ENCODE results near the gene COPRS.

The COPRS gene

GRCh38 chr17:31858642-31859486 lies at the start of gene COPRS:
COPRS (minus strand) TSS chr17:31859244; CDS start chr17:31859199, 45 bp downstream.
- Mint-ChIP-seq H3K9me3 (no peaks in the 10 kb centered on the region), H3K36me3 (peaks cover 9% of the 10 kb centered on the region), H3K4me1 (peaks cover 20% of the 10 kb centered on the region), H3K27ac (peak within 1 kb of the TSS; percentile 94), H3K4me3 (peak within 1 kb of the TSS; percentile 89), H3K27me3 (no peaks in the 10 kb centered on the region)

- H3K9me3 Mint-ChIP-seq, result no peaks in the 10 kb centered on the region
- peaks cover 18% of the 10 kb centered on the region for H3K4me1 Mint-ChIP-seq
- no peak overlapping the region for H3K27ac Mint-ChIP-seq
- no peaks in the 10 kb centered on the region for H3K36me3 Mint-ChIP-seq
- no peak overlapping the region for H3K4me3 Mint-ChIP-seq
- peaks cover 3% of the 10 kb centered on the region for H3K27me3 Mint-ChIP-seq
Measured at GRCh38 chr17:31908386-31908785, 49.3 kb upstream of the COPRS start.

- Mint-ChIP-seq H3K27ac (peak overlapping the region; percentile 87), H3K9me3 (no peaks in the 10 kb centered on the region), H3K27me3 (peaks cover 3% of the 10 kb centered on the region), H3K4me3 (peak overlapping the region; percentile 59), H3K36me3 (no peaks in the 10 kb centered on the region), H3K4me1 (peaks cover 23% of the 10 kb centered on the region)
Measured at GRCh38 chr17:31907342-31907962, 48.4 kb upstream of the COPRS start.

- no peaks in the 10 kb centered on the region for H3K9me3 Mint-ChIP-seq
- no peaks in the 10 kb centered on the region for H3K27me3 Mint-ChIP-seq
- no peak overlapping the region for H3K27ac Mint-ChIP-seq
- peaks cover 28% of the 10 kb centered on the region for H3K4me1 Mint-ChIP-seq
- peaks cover 2% of the 10 kb centered on the region for H3K36me3 Mint-ChIP-seq
- H3K4me3 Mint-ChIP-seq, result no peak overlapping the region
Measured at GRCh38 chr17:31903401-31903800, 44.4 kb upstream of the COPRS start.

DNA sequence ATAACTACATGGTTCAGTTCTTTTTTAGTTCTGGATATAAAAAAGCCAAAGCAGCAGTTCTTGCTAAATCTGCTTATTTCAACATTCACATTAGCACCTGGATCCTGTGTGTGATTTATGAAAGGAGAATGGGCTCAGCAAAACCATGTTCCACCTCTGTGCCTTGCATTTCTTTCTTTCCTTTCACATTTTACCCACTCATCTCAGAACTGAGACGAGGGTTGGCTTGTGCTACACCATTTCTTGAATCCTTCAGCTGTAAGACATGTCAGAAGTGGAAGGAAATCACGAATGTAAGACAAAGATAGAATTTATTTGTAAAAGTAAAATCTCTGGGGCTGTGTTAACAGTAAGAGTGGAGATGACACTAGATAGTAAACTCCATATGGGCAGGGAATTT lies 43.6 kb upstream of the COPRS start:
- H3K9me3 Mint-ChIP-seq, result no peaks in the 10 kb centered on the region
- no peak overlapping the region for H3K4me3 Mint-ChIP-seq
- H3K36me3 Mint-ChIP-seq, result peaks cover 5% of the 10 kb centered on the region
- H3K4me1 Mint-ChIP-seq, result peaks cover 26% of the 10 kb centered on the region
- no peak overlapping the region for H3K27ac Mint-ChIP-seq
- no peaks in the 10 kb centered on the region for H3K27me3 Mint-ChIP-seq

DNA sequence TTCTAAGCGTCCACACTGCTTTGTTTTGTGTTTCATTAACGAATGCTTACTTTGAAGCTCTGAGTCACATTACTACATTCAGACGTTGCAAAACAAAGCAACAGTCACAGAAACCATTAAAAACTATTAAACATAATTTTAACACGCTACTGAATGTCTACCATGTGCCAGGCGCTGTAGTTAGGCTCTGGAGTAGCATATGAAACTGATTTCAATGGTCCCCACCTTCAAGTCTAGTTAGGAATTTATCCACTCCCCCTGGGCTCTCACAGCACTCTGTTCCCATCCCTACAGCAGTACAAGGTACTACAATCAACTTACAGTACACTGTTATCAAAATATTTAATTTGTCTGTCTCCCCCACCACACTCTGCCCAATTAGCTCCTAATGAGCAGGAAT lies 41.8 kb upstream of the COPRS start:
- Mint-ChIP-seq H3K36me3 (peaks cover 8% of the 10 kb centered on the region), H3K4me1 (peaks cover 24% of the 10 kb centered on the region), H3K27ac (peak overlapping the region; percentile 12), H3K4me3 (no peak overlapping the region), H3K27me3 (no peaks in the 10 kb centered on the region), H3K9me3 (no peaks in the 10 kb centered on the region)

- H3K27ac Mint-ChIP-seq, result peak overlapping the region; percentile 43
- H3K27me3 Mint-ChIP-seq, result no peaks in the 10 kb centered on the region
- no peaks in the 10 kb centered on the region for H3K9me3 Mint-ChIP-seq
- H3K4me1 Mint-ChIP-seq, result peaks cover 3% of the 10 kb centered on the region
- H3K4me3 Mint-ChIP-seq, result no peak overlapping the region
- H3K36me3 Mint-ChIP-seq, result peaks cover 22% of the 10 kb centered on the region
Measured at GRCh38 chr17:31888124-31888523, 29.1 kb upstream of the COPRS start.

DNA sequence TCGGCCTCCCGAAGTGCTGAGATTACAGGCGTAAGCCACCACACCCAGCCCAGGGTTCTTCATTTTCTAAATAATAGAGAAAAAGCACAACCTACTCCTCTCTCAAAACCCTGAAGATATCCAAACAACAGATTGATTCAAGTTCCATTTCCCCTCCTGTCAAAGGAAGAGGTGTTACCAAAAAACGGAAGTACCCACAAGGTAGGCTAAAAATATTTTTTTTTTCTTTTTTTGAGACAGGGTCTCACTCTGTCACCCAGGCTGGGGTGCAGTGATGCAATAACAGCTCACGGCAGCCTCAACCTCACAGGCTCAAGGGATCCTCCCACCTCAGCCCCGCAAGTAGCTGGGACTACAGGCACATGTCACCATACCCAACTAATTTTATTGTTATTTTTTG lies 23.5 kb upstream of the COPRS start:
- no peak overlapping the region for H3K4me3 Mint-ChIP-seq
- H3K27me3 Mint-ChIP-seq, result no peaks in the 10 kb centered on the region
- H3K4me1 Mint-ChIP-seq, result peaks cover 22% of the 10 kb centered on the region
- peaks cover 22% of the 10 kb centered on the region for H3K36me3 Mint-ChIP-seq
- no peaks in the 10 kb centered on the region for H3K9me3 Mint-ChIP-seq
- no peak overlapping the region for H3K27ac Mint-ChIP-seq

DNA sequence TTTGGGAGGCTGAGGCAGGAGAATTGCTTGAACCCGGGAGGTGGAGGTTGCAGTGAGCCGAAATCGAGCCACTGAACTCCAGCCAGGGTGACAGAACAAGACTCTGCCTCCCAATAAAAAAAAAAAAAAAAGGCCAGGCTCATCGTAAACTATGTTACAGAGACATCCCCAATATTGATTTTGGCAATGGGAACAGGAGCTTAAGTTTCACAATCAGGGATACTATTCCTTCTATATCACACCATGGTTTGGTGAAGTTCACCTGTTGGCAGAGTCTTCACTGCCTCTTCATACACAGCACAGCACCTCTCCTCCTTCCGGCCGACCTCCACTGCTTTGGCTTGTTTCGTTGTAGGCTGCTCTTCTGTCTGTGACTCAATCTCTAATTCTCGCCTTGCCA lies 21.3 kb upstream of the COPRS start:
- peak overlapping the region; percentile 96 for H3K27ac Mint-ChIP-seq
- H3K36me3 Mint-ChIP-seq, result peaks cover 15% of the 10 kb centered on the region

GRCh38 chr17:31878703-31879073 lies 19.6 kb upstream of the COPRS start:
- H3K36me3 Mint-ChIP-seq, result peaks cover 11% of the 10 kb centered on the region
- H3K9me3 Mint-ChIP-seq, result no peaks in the 10 kb centered on the region
- peak overlapping the region; percentile 61 for H3K4me3 Mint-ChIP-seq
- H3K27ac Mint-ChIP-seq, result peak overlapping the region; percentile 97
- H3K27me3 Mint-ChIP-seq, result no peaks in the 10 kb centered on the region
- H3K4me1 Mint-ChIP-seq, result peaks cover 22% of the 10 kb centered on the region

More for the DNA sequence above, 21.3 kb upstream of the COPRS start:
- H3K4me1 Mint-ChIP-seq, result peaks cover 22% of the 10 kb centered on the region
- H3K4me3 Mint-ChIP-seq, result no peak overlapping the region
- no peaks in the 10 kb centered on the region for H3K9me3 Mint-ChIP-seq
- H3K27me3 Mint-ChIP-seq, result no peaks in the 10 kb centered on the region

- H3K27ac Mint-ChIP-seq, result peak overlapping the region; percentile 97
- H3K4me3 Mint-ChIP-seq, result peak overlapping the region; percentile 61
- H3K27me3 Mint-ChIP-seq, result no peaks in the 10 kb centered on the region
- peaks cover 8% of the 10 kb centered on the region for H3K36me3 Mint-ChIP-seq
- peaks cover 22% of the 10 kb centered on the region for H3K4me1 Mint-ChIP-seq
- no peaks in the 10 kb centered on the region for H3K9me3 Mint-ChIP-seq
Measured at GRCh38 chr17:31877911-31878702, 19.1 kb upstream of the COPRS start.

DNA sequence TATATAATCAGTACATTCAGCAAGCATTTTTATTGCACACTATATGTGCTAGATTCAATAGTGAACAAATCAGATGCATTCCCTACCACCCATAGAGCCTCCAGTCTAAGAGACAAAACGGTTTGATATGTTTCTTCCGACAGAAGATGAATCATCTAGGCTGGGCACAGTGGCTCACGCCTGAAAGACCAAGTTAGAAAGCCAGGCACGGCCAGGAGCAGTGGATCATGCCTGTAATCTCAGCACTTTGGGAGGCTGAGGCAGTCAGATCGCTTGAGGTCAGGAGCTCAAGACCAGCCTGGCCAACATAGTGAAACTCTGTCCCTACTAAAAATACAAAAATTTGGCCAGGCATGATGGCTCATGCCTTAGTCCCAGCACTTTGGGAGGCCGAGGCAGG lies 18.3 kb upstream of the COPRS start:
- H3K4me3 Mint-ChIP-seq, result no peak overlapping the region
- H3K9me3 Mint-ChIP-seq, result no peaks in the 10 kb centered on the region
- H3K36me3 Mint-ChIP-seq, result peaks cover 8% of the 10 kb centered on the region
- peaks cover 22% of the 10 kb centered on the region for H3K4me1 Mint-ChIP-seq
- peak overlapping the region; percentile 23 for H3K27ac Mint-ChIP-seq
- no peaks in the 10 kb centered on the region for H3K27me3 Mint-ChIP-seq

- Mint-ChIP-seq H3K36me3 (peaks cover 6% of the 10 kb centered on the region), H3K27me3 (no peaks in the 10 kb centered on the region), H3K4me1 (peaks cover 18% of the 10 kb centered on the region), H3K9me3 (no peaks in the 10 kb centered on the region), H3K4me3 (no peak overlapping the region), H3K27ac (no peak overlapping the region)
Measured at GRCh38 chr17:31875081-31875480, 16.0 kb upstream of the COPRS start.

- Mint-ChIP-seq H3K4me3 (no peak overlapping the region), H3K27me3 (no peaks in the 10 kb centered on the region), H3K4me1 (no peaks in the 10 kb centered on the region), H3K9me3 (no peaks in the 10 kb centered on the region), H3K36me3 (peaks cover 5% of the 10 kb centered on the region), H3K27ac (no peak overlapping the region)
Measured at GRCh38 chr17:31869797-31870568, 10.9 kb upstream of the COPRS start.

DNA sequence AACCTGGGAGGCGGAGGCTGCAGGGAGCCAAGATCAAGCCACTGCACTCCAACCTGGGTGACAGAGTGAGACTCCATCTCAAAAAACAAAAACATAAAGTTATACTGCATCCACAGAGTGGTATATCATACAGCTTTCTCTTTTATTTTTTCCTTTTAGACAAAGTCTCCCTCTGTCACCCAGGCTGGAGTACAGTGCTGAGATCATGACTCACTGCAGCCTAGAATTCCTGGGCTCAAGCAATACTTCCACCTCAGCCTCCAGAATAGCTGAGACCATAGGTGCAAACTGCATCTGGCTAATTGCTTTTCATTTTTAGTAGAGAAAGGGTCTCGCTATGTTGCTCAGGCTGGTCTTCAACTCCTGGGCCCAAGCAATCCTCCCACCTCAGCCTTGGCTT lies 10.0 kb upstream of the COPRS start:
- no peaks in the 10 kb centered on the region for H3K27me3 Mint-ChIP-seq
- H3K36me3 Mint-ChIP-seq, result peaks cover 7% of the 10 kb centered on the region
- no peak overlapping the region for H3K4me3 Mint-ChIP-seq
- H3K9me3 Mint-ChIP-seq, result no peaks in the 10 kb centered on the region
- no peaks in the 10 kb centered on the region for H3K4me1 Mint-ChIP-seq
- no peak overlapping the region for H3K27ac Mint-ChIP-seq
